ENCODE results near the gene INTS7. TPM values are rescaled to one million over a fixed set of nuclear protein-coding genes. Genes with fewer than 3 reads are reported as not detected.

The INTS7 gene
- polyA plus RNA-seq, 1 of the 3 experiments (the other 2 are of a cell fraction) = 8.7 TPM

DNA sequence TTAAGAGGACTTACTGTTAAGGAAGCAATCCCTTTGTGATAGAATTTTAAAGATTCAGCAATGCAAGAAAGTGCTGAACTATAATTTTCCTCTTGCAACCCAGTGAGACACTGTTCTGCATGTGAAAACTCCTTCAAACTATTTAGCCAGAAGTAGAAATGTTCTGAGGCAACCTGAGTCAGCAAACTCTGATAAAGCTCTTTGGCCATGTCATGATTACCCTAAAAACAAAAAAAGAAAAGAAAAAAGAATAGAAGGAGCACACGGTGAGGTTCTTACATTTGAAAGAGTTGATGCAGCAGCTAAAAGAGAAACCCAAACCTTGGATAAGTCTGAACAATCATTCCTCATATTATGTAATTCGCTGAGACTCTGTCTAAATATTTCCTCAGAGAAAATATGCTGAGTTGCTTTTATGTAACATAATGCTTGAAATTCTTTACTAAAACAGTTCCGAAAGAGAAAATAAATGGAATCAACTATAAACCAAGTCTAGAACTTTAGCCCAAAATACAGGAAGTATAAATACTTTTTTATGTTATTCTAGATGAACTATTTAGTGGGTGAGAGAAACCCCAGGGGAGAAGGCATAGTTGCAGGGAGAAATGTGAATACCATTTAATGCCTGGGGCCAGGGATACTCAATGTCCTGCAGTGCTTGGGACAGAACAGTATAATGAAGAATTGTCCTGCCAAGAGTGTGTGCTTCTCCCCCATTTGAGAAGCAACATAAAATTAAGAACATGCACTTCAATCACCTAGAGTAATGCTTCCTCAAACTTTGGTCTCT lies 60.0 kb downstream of the INTS7 start:
- H4K20me1 ChIP-seq (ENCODE audit: insufficient read depth) = no peaks in the 10 kb centered on the region
- no peaks in the 10 kb centered on the region for H3K9me2 ChIP-seq
- H3K4me1 ChIP-seq (ENCODE audit: control insufficient read depth in 1 of 2, insufficient read depth in 2 of 2, low read depth in 1 of 2, low read length in 1 of 2) = no peaks in the 10 kb centered on the region; a peak in 1 of 4 replicates
- no peak for DNase-seq
- no peak overlapping the region for H3K27ac ChIP-seq (ENCODE audit: low read depth in 2 of 2, low read length in 1 of 2)
- H3K4me2 ChIP-seq = no peak overlapping the region
- 87% methylated on average over 3 of the region's 3 CpGs for WGBS (ENCODE audit: low lambda C conversion rate)
- no peaks in the 10 kb centered on the region for H3K79me2 ChIP-seq (ENCODE audit: insufficient read depth)
- ChIA-PET POLR2A (no interaction called here), CTCF (no interaction called here)
- H3K36me3 ChIP-seq (replicated peaks in 1 of 2; ENCODE audit: control insufficient read depth in 1 of 2, insufficient read depth in 2 of 2, low read length in 1 of 2) = peaks cover 38 to 71% of the 10 kb centered on the region in 2 experiments
- no peak overlapping the region for H2AFZ ChIP-seq (ENCODE audit: low read depth)
- TF ChIP-seq SIN3A (IDR thresholded peaks at IDR 0.05; ENCODE audit: borderline replicate concordance, low read depth, low read length) = no peak
- no peaks in the 10 kb centered on the region for H3F3A ChIP-seq (replicated peaks; ENCODE audit: insufficient read depth)
- H3K27me3 ChIP-seq (ENCODE audit: insufficient read depth) = no peaks in the 10 kb centered on the region
- no peak overlapping the region for H3K9ac ChIP-seq
- no peaks in the 10 kb centered on the region for H3K9me3 ChIP-seq
- H3K4me3 ChIP-seq (ENCODE audit: low read depth in 2 of 2, low read length in 1 of 2) = no peak overlapping the region

DNA sequence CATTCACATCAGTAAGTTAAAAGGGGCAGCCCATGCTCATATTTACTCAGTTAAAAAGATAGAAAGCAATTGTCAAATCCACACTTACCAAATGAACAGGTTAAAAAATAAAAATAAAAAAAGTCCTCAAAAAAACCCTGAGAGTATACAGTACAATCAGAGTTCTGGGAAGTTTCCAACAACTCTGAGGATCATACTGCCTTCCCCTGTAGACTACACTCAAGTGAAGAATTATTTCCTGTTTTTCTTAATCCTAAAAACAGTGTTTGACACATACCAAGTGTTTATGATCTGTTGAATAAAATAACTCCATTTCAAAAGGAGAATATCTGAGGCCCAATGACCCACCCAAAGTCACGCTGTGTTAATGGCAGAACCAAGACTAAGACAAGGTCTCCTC lies 61.8 kb downstream of the INTS7 start:
- peaks cover 23 to 54% of the 10 kb centered on the region in 2 experiments for H3K36me3 ChIP-seq (replicated peaks in 1 of 2; ENCODE audit: control insufficient read depth in 1 of 2, insufficient read depth in 2 of 2, low read length in 1 of 2)
- H2AFZ ChIP-seq (ENCODE audit: low read depth) = no peak overlapping the region
- no peaks in the 10 kb centered on the region for H3K79me2 ChIP-seq (ENCODE audit: insufficient read depth)
- H3K27ac ChIP-seq (ENCODE audit: low read depth in 2 of 2, low read length in 1 of 2) = no peak overlapping the region
- no peak overlapping the region for H3K4me2 ChIP-seq
- DNase-seq = no peak
- no peaks in the 10 kb centered on the region for H3K9me3 ChIP-seq
- no peak overlapping the region for H3K9ac ChIP-seq
- no peaks in the 10 kb centered on the region; a peak in 1 of 4 replicates for H3K4me1 ChIP-seq (ENCODE audit: control insufficient read depth in 1 of 2, insufficient read depth in 2 of 2, low read depth in 1 of 2, low read length in 1 of 2)
- no peaks in the 10 kb centered on the region for H3F3A ChIP-seq (replicated peaks; ENCODE audit: insufficient read depth)
- POLR2A ChIA-PET = no interaction called here
- no peaks in the 10 kb centered on the region for H3K9me2 ChIP-seq
- no peaks in the 10 kb centered on the region for H4K20me1 ChIP-seq (ENCODE audit: insufficient read depth)
- CTCF ChIA-PET = interaction anchor here (1.3 kb wide), 1 partner anchor 62 kb away, joined by 3 read pairs; the partner anchor contains the start of genes DTL and INTS7
- no peaks in the 10 kb centered on the region for H3K27me3 ChIP-seq (ENCODE audit: insufficient read depth)
- 94% methylated on average over 1 of the region's 1 CpG for WGBS (ENCODE audit: low lambda C conversion rate)
- no peak for TF ChIP-seq YY1 (IDR thresholded peaks at IDR 0.05; ENCODE audit: low read depth)
- TF ChIP-seq CHD2 (IDR thresholded peaks at IDR 0.05; ENCODE audit: low read length, partially characterized antibody) = no peak
- no peak for TF ChIP-seq GATA2 (CRISPR knock-in tag; IDR thresholded peaks at IDR 0.05)
- TF ChIP-seq GABPA (IDR thresholded peaks at IDR 0.05; ENCODE audit: low read depth) = no peak
- no peak for TF ChIP-seq SMC3 (IDR thresholded peaks at IDR 0.05; ENCODE audit: low read depth, low read length)
- no peak for TF ChIP-seq TCF12 (IDR thresholded peaks at IDR 0.05)
- no peak overlapping the region for H3K4me3 ChIP-seq (ENCODE audit: low read depth in 2 of 2, low read length in 1 of 2)

DNA sequence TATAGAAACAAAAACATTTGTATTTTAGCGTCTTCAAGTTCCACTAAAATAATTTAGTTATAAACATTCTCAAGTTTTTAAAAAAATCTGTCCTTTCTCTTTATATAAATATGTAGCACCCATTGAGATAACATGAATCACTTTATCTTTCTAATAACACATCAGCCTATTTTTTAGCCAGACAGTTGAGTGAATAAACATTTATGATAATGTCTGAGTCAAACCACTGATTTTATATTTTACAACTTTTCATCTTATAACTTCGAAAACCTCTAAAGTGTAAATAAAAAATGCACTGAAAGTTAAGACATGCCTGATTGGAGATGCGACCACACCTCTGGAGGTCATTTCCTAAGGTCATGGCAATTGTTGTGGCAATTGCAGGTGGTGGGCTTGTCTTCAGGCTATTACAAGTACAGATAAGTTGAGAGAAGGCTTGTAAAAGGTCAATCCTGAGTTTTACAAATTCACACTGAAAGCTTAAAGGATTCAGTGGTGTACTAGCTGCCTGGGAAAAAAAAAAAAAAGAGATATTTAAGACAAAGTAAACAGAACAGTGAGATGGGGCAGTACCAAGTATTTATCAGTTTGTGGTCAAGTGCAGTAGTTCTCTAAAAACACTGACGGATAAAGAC lies 67.0 kb downstream of the INTS7 start:
- no peaks in the 10 kb centered on the region for H3K79me2 ChIP-seq (ENCODE audit: insufficient read depth)
- CTCF ChIA-PET = interaction anchor here (0.6 kb wide), 1 partner anchor 345 kb away, joined by 3 read pairs; no protein-coding TSS in a partner anchor
- WGBS (ENCODE audit: low lambda C conversion rate) = 96% methylated on average over 4 of the region's 4 CpGs
- no peak for TF ChIP-seq TAF1 (IDR thresholded peaks at IDR 0.05; ENCODE audit: borderline replicate concordance, low read depth, low read length)
- TF ChIP-seq, protein P1, sequence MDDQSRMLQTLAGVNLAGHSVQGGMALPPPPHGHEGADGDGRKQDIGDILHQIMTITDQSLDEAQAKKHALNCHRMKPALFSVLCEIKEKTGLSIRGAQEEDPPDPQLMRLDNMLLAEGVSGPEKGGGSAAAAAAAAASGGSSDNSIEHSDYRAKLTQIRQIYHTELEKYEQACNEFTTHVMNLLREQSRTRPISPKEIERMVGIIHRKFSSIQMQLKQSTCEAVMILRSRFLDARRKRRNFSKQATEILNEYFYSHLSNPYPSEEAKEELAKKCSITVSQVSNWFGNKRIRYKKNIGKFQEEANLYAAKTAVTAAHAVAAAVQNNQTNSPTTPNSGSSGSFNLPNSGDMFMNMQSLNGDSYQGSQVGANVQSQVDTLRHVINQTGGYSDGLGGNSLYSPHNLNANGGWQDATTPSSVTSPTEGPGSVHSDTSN (IDR thresholded peaks at IDR 0.05) = no peak
- TF ChIP-seq NRF1 (IDR thresholded peaks at IDR 0.05; ENCODE audit: low read depth, low read length) = no peak
- TF ChIP-seq, protein P2, sequence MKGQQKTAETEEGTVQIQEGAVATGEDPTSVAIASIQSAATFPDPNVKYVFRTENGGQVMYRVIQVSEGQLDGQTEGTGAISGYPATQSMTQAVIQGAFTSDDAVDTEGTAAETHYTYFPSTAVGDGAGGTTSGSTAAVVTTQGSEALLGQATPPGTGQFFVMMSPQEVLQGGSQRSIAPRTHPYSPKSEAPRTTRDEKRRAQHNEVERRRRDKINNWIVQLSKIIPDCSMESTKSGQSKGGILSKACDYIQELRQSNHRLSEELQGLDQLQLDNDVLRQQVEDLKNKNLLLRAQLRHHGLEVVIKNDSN (IDR thresholded peaks at IDR 0.05; ENCODE audit: borderline replicate concordance, low read depth) = no peak
- TF ChIP-seq, protein P3, sequence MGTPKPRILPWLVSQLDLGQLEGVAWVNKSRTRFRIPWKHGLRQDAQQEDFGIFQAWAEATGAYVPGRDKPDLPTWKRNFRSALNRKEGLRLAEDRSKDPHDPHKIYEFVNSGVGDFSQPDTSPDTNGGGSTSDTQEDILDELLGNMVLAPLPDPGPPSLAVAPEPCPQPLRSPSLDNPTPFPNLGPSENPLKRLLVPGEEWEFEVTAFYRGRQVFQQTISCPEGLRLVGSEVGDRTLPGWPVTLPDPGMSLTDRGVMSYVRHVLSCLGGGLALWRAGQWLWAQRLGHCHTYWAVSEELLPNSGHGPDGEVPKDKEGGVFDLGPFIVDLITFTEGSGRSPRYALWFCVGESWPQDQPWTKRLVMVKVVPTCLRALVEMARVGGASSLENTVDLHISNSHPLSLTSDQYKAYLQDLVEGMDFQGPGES (IDR thresholded peaks at IDR 0.05; ENCODE audit: low read depth, low read length) = no peak
- TF ChIP-seq YY1 (IDR thresholded peaks at IDR 0.05; ENCODE audit: low read depth) = no peak
- no peak for TF ChIP-seq FOXM1 (IDR thresholded peaks at IDR 0.05; ENCODE audit: low read depth)
- no peak for TF ChIP-seq TEAD4 (IDR thresholded peaks at IDR 0.05; ENCODE audit: borderline replicate concordance, insufficient read depth)
- TF ChIP-seq ELF1 (IDR thresholded peaks at IDR 0.05) = no peak
- no peak for TF ChIP-seq CHD2 (IDR thresholded peaks at IDR 0.05; ENCODE audit: low read length, partially characterized antibody)
- TF ChIP-seq MEF2A (IDR thresholded peaks at IDR 0.05; ENCODE audit: borderline replicate concordance, low read depth) = no peak
- no peak for TF ChIP-seq SMC3 (IDR thresholded peaks at IDR 0.05; ENCODE audit: low read depth, low read length)
- no peak for TF ChIP-seq NFIC (IDR thresholded peaks at IDR 0.05; ENCODE audit: borderline replicate concordance)
- no peak for TF ChIP-seq RXRA (IDR thresholded peaks at IDR 0.05; ENCODE audit: borderline replicate concordance, low read depth)
- TF ChIP-seq SIN3A (IDR thresholded peaks at IDR 0.05; ENCODE audit: borderline replicate concordance, low read depth, low read length) = no peak

More for the DNA sequence above, 67.0 kb downstream of the INTS7 start:
- H3K27ac ChIP-seq (ENCODE audit: low read depth in 2 of 2, low read length in 1 of 2) = no peak overlapping the region
- H3K27me3 ChIP-seq (ENCODE audit: insufficient read depth) = no peaks in the 10 kb centered on the region
- H3K9me2 ChIP-seq = no peaks in the 10 kb centered on the region
- H3K36me3 ChIP-seq (replicated peaks in 1 of 2; ENCODE audit: control insufficient read depth in 1 of 2, insufficient read depth in 2 of 2, low read length in 1 of 2) = peaks cover 15 to 22% of the 10 kb centered on the region in 2 experiments
- POLR2A ChIA-PET = no interaction called here
- no peaks in the 10 kb centered on the region; a peak in 1 of 4 replicates for H3K4me1 ChIP-seq (ENCODE audit: control insufficient read depth in 1 of 2, insufficient read depth in 2 of 2, low read depth in 1 of 2, low read length in 1 of 2)
- no peaks in the 10 kb centered on the region for H4K20me1 ChIP-seq (ENCODE audit: insufficient read depth)
- H3F3A ChIP-seq (replicated peaks; ENCODE audit: insufficient read depth) = peaks cover 3% of the 10 kb centered on the region
- no peak overlapping the region for H3K4me3 ChIP-seq (ENCODE audit: low read depth in 2 of 2, low read length in 1 of 2)
- no peak overlapping the region for H3K4me2 ChIP-seq
- DNase-seq = no peak
- H3K9me3 ChIP-seq = no peaks in the 10 kb centered on the region
- no peak overlapping the region for H3K9ac ChIP-seq
- H2AFZ ChIP-seq (ENCODE audit: low read depth) = no peak overlapping the region
